HL-60 (cell line): ENCODE data around the gene TRAF5.

Source experiments
- CTCF ChIP-seq: IDR thresholded peaks from one replicate; pipeline ENCODE4 v1.5.1; 2011; ENCODE audit warnings: low read length, control low read depth, inconsistent platforms; ENCODE audit not compliant: insufficient read depth
- GABPA ChIP-seq: IDR thresholded peaks from 2 replicates; pipeline ENCODE4 v1.6.1; 2012; ENCODE audit warnings: low read depth
- POLR2AphosphoS5 ChIP-seq: IDR thresholded peaks from 2 replicates; pipeline ENCODE4 v1.6.1; 2012; ENCODE audit warnings: low read depth
- REST ChIP-seq: IDR thresholded peaks from 2 replicates; pipeline ENCODE4 v1.6.1; 2012; ENCODE audit warnings: low read depth; ENCODE audit not compliant: insufficient replicate concordance

GRCh38 chr1:211319892-211320291 lies 6.7 kb upstream of the TRAF5 start:
- TF ChIP-seq CTCF: no peak
- TF ChIP-seq POLR2AphosphoS5: no peak
- TF ChIP-seq GABPA: no peak
- no peak for TF ChIP-seq REST
